ENCODE results near the gene PSMC6.

PSMC6 gene

GRCh38 chr14:52693036-52693435, 14.0 kb upstream of the PSMC6 start:
- Histone ChIP-seq H3K9ac (ENCODE audit: low read depth, low read length) (no peak overlapping the region), H3K27me3 (ENCODE audit: insufficient read depth, low read length) (peaks cover 25% of the 10 kb centered on the region), H3K27ac (ENCODE audit: low read length) (no peak overlapping the region), H3K9me3 (ENCODE audit: insufficient read depth, low read depth, low read length) (no peaks in the 10 kb centered on the region), H3K4me1 (ENCODE audit: insufficient read depth, low read length) (no peaks in the 10 kb centered on the region; the same call in 1 of the 2 replicates), H3K36me3 (ENCODE audit: insufficient read depth, low read depth, low read length) (no peaks in the 10 kb centered on the region), H3K4me3 (ENCODE audit: low read length) (no peak overlapping the region)

- H3K27me3 ChIP-seq (ENCODE audit: insufficient read depth, low read length) = peaks cover 25% of the 10 kb centered on the region
- H3K9me3 ChIP-seq (ENCODE audit: insufficient read depth, low read depth, low read length) = no peaks in the 10 kb centered on the region
- no peak overlapping the region for H3K9ac ChIP-seq (ENCODE audit: low read depth, low read length)
- H3K36me3 ChIP-seq (ENCODE audit: insufficient read depth, low read depth, low read length) = no peaks in the 10 kb centered on the region
- no peak overlapping the region for H3K4me3 ChIP-seq (ENCODE audit: low read length)
- H3K27ac ChIP-seq (ENCODE audit: low read length) = no peak overlapping the region
- no peaks in the 10 kb centered on the region; the same call in 1 of the 2 replicates for H3K4me1 ChIP-seq (ENCODE audit: insufficient read depth, low read length)
Measured at GRCh38 chr14:52693532-52693931, 13.5 kb upstream of the PSMC6 start.

- H3K27ac ChIP-seq (ENCODE audit: low read length) = no peak overlapping the region
- peaks cover 25% of the 10 kb centered on the region for H3K27me3 ChIP-seq (ENCODE audit: insufficient read depth, low read length)
- peak overlapping the region; percentile 92 for H3K4me3 ChIP-seq (ENCODE audit: low read length)
- no peaks in the 10 kb centered on the region for H3K36me3 ChIP-seq (ENCODE audit: insufficient read depth, low read depth, low read length)
- no peaks in the 10 kb centered on the region; the same call in 1 of the 2 replicates for H3K4me1 ChIP-seq (ENCODE audit: insufficient read depth, low read length)
- peak overlapping the region; percentile 61 for H3K9ac ChIP-seq (ENCODE audit: low read depth, low read length)
- no peaks in the 10 kb centered on the region for H3K9me3 ChIP-seq (ENCODE audit: insufficient read depth, low read depth, low read length)
Measured at GRCh38 chr14:52694761-52695480, 12.1 kb upstream of the PSMC6 start.

GRCh38 chr14:52695481-52696091, 11.4 kb upstream of the PSMC6 start, which contains the start of gene ERO1A:
Gene ERO1A (minus strand): TSS chr14:52695558. CDS start chr14:52695481, 77 bp downstream.
- Histone ChIP-seq H3K4me1 (ENCODE audit: insufficient read depth, low read length) (no peaks in the 10 kb centered on the region; the same call in 1 of the 2 replicates), H3K9me3 (ENCODE audit: insufficient read depth, low read depth, low read length) (no peaks in the 10 kb centered on the region), H3K27ac (ENCODE audit: low read length) (no peak within 1 kb of the TSS), H3K27me3 (ENCODE audit: insufficient read depth, low read length) (peaks cover 25% of the 10 kb centered on the region), H3K4me3 (ENCODE audit: low read length) (peak within 1 kb of the TSS; percentile 92), H3K36me3 (ENCODE audit: insufficient read depth, low read depth, low read length) (no peaks in the 10 kb centered on the region), H3K9ac (ENCODE audit: low read depth, low read length) (peak within 1 kb of the TSS; percentile 61)

GRCh38 chr14:52700701-52701172, 6.3 kb upstream of the PSMC6 start:
- Histone ChIP-seq H3K36me3 (ENCODE audit: insufficient read depth, low read depth, low read length) (no peaks in the 10 kb centered on the region), H3K27ac (ENCODE audit: low read length) (no peak overlapping the region), H3K9ac (ENCODE audit: low read depth, low read length) (no peak overlapping the region), H3K9me3 (ENCODE audit: insufficient read depth, low read depth, low read length) (no peaks in the 10 kb centered on the region), H3K4me1 (ENCODE audit: insufficient read depth, low read length) (no peaks in the 10 kb centered on the region), H3K27me3 (ENCODE audit: insufficient read depth, low read length) (peaks cover 8% of the 10 kb centered on the region; the same call in 1 of the 2 replicates), H3K4me3 (ENCODE audit: low read length) (no peak overlapping the region)

GRCh38 chr14:52701223-52701622, 5.8 kb upstream of the PSMC6 start:
- H3K36me3 ChIP-seq (ENCODE audit: insufficient read depth, low read depth, low read length) = no peaks in the 10 kb centered on the region
- H3K27me3 ChIP-seq (ENCODE audit: insufficient read depth, low read length) = peaks cover 7% of the 10 kb centered on the region; the same call in 1 of the 2 replicates
- H3K4me3 ChIP-seq (ENCODE audit: low read length) = no peak overlapping the region
- no peaks in the 10 kb centered on the region for H3K9me3 ChIP-seq (ENCODE audit: insufficient read depth, low read depth, low read length)
- no peak overlapping the region for H3K9ac ChIP-seq (ENCODE audit: low read depth, low read length)
- H3K27ac ChIP-seq (ENCODE audit: low read length) = no peak overlapping the region
- H3K4me1 ChIP-seq (ENCODE audit: insufficient read depth, low read length) = no peaks in the 10 kb centered on the region; the same call in 1 of the 2 replicates

GRCh38 chr14:52703225-52703624, 3.8 kb upstream of the PSMC6 start:
- Histone ChIP-seq H3K9ac (ENCODE audit: low read depth, low read length) (no peak overlapping the region), H3K27ac (ENCODE audit: low read length) (no peak overlapping the region), H3K9me3 (ENCODE audit: insufficient read depth, low read depth, low read length) (no peaks in the 10 kb centered on the region), H3K4me1 (ENCODE audit: insufficient read depth, low read length) (peaks cover 3% of the 10 kb centered on the region; the same call in 1 of the 2 replicates), H3K4me3 (ENCODE audit: low read length) (no peak overlapping the region), H3K36me3 (ENCODE audit: insufficient read depth, low read depth, low read length) (no peaks in the 10 kb centered on the region), H3K27me3 (ENCODE audit: insufficient read depth, low read length) (no peaks in the 10 kb centered on the region)

GRCh38 chr14:52703664-52704063, 3.3 kb upstream of the PSMC6 start:
- Histone ChIP-seq H3K27me3 (ENCODE audit: insufficient read depth, low read length) (no peaks in the 10 kb centered on the region), H3K4me3 (ENCODE audit: low read length) (no peak overlapping the region), H3K9me3 (ENCODE audit: insufficient read depth, low read depth, low read length) (no peaks in the 10 kb centered on the region), H3K9ac (ENCODE audit: low read depth, low read length) (no peak overlapping the region), H3K36me3 (ENCODE audit: insufficient read depth, low read depth, low read length) (peaks cover 4% of the 10 kb centered on the region), H3K27ac (ENCODE audit: low read length) (no peak overlapping the region), H3K4me1 (ENCODE audit: insufficient read depth, low read length) (peaks cover 8% of the 10 kb centered on the region; the same call in 1 of the 2 replicates)

- no peaks in the 10 kb centered on the region for H3K9me3 ChIP-seq (ENCODE audit: insufficient read depth, low read depth, low read length)
- H3K27me3 ChIP-seq (ENCODE audit: insufficient read depth, low read length) = no peaks in the 10 kb centered on the region
- peak overlapping the region; percentile 96; the same call in 1 of the 2 replicates for H3K9ac ChIP-seq (ENCODE audit: low read depth, low read length)
- peaks cover 30% of the 10 kb centered on the region for H3K36me3 ChIP-seq (ENCODE audit: insufficient read depth, low read depth, low read length)
- peaks cover 9% of the 10 kb centered on the region; the same call in 1 of the 2 replicates for H3K4me1 ChIP-seq (ENCODE audit: insufficient read depth, low read length)
- peak overlapping the region; percentile 95 for H3K4me3 ChIP-seq (ENCODE audit: low read length)
- H3K27ac ChIP-seq (ENCODE audit: low read length) = peak overlapping the region; percentile 77
Measured at GRCh38 chr14:52706286-52706685, 714 bp upstream of the PSMC6 start.

GRCh38 chr14:52711666-52712065, 4.7 kb downstream of the PSMC6 start:
- Histone ChIP-seq H3K4me3 (ENCODE audit: low read length) (no peak overlapping the region), H3K9ac (ENCODE audit: low read depth, low read length) (no peak overlapping the region), H3K36me3 (ENCODE audit: insufficient read depth, low read depth, low read length) (peaks cover 83% of the 10 kb centered on the region), H3K27me3 (ENCODE audit: insufficient read depth, low read length) (no peaks in the 10 kb centered on the region), H3K4me1 (ENCODE audit: insufficient read depth, low read length) (peaks cover 7% of the 10 kb centered on the region; the same call in 1 of the 2 replicates), H3K9me3 (ENCODE audit: insufficient read depth, low read depth, low read length) (no peaks in the 10 kb centered on the region), H3K27ac (ENCODE audit: low read length) (no peak overlapping the region)

GRCh38 chr14:52716155-52716554, 9.2 kb downstream of the PSMC6 start:
- Histone ChIP-seq H3K9ac (ENCODE audit: low read depth, low read length) (no peak overlapping the region), H3K36me3 (ENCODE audit: insufficient read depth, low read depth, low read length) (peaks cover 98% of the 10 kb centered on the region), H3K27ac (ENCODE audit: low read length) (no peak overlapping the region), H3K4me1 (ENCODE audit: insufficient read depth, low read length) (no peaks in the 10 kb centered on the region), H3K9me3 (ENCODE audit: insufficient read depth, low read depth, low read length) (no peaks in the 10 kb centered on the region), H3K4me3 (ENCODE audit: low read length) (no peak overlapping the region), H3K27me3 (ENCODE audit: insufficient read depth, low read length) (no peaks in the 10 kb centered on the region)

Data from iPS-20b (cell line).